MCF 10A (cell line): ENCODE results near the gene RGMA. TPM values are rescaled to one million over a fixed set of nuclear protein-coding genes. Genes with fewer than 3 reads are reported as not detected.

ENCODE experiments used
- BruUV-seq: library from RNA; stranded (reverse); fragments of 400-500 nt; replicated peaks from 2 replicates; lab custom pipeline; 2021; lab: Mats Ljungman, UMichigan
- CTCF ChIA-PET: fragments of 300-600 bp; sonication (Branson Sonifier 250); formaldehyde crosslinking; extraction: SDS; loops from one replicate; lab custom pipeline; 2021; ENCODE audit warnings: antibody characterized with exemption, inconsistent platforms; lab: Yijun Ruan, JAX
- POLR2A ChIA-PET: fragments of 300-600, 350-650 bp; sonication (Branson Sonifier 250); formaldehyde crosslinking; extraction: SDS; loops from one replicate; lab custom pipeline; 2020; ENCODE audit warnings: antibody characterized with exemption, inconsistent platforms; lab: Yijun Ruan, JAX
- DNase-seq: peaks from one replicate; pipeline ENCODE4 v3.0.0-alpha.2; 2018; ENCODE audit not compliant: unreplicated experiment
- H3K27ac Mint-ChIP-seq: one replicate; pipeline ENCODE4 v1.8.0; 2022; ENCODE audit warnings: mild to moderate bottlenecking, low read depth, mixed read lengths; ENCODE audit not compliant: unreplicated experiment
- H3K27me3 Mint-ChIP-seq: one replicate; pipeline ENCODE4 v1.8.0; 2022; ENCODE audit warnings: mixed read lengths; ENCODE audit not compliant: insufficient read depth, unreplicated experiment
- H3K36me3 Mint-ChIP-seq: one replicate; pipeline ENCODE4 v1.8.0; 2022; ENCODE audit warnings: mild to moderate bottlenecking, moderate library complexity, mixed read lengths; ENCODE audit not compliant: insufficient read depth, unreplicated experiment
- H3K4me1 Mint-ChIP-seq: one replicate; pipeline ENCODE4 v1.8.0; 2022; ENCODE audit warnings: mixed read lengths; ENCODE audit not compliant: insufficient read depth, unreplicated experiment
- H3K4me3 Mint-ChIP-seq: one replicate; pipeline ENCODE4 v1.8.0; 2022; ENCODE audit warnings: mild to moderate bottlenecking, moderate library complexity, mixed read lengths; ENCODE audit not compliant: unreplicated experiment
- H3K9me3 Mint-ChIP-seq: one replicate; pipeline ENCODE4 v1.8.0; 2022; ENCODE audit warnings: mixed read lengths; ENCODE audit not compliant: unreplicated experiment
- intact Hi-C: fragments of 100-400 bp; cut with micrococcal nuclease; formaldehyde crosslinking; loops from 2 replicates; pipeline ENCODE4 v1.14.1; 2022
- total RNA-seq: library from RNA; stranded (reverse); gene quantifications from 2 replicates; pipeline ENCODE4 v1.2.3, GENCODE V29; 2022
- TF ChIP-seq, protein P1 (sequence below): fragments of 200-600 bp; IDR thresholded peaks from one replicate; pipeline ENCODE4 v1.8.0; 2022; ENCODE audit warnings: antibody characterized with exemption, mild to moderate bottlenecking; ENCODE audit not compliant: unreplicated experiment

The RGMA gene
- total RNA-seq, 1 experiment from 2014 or later, result 0.51 TPM

DNA sequence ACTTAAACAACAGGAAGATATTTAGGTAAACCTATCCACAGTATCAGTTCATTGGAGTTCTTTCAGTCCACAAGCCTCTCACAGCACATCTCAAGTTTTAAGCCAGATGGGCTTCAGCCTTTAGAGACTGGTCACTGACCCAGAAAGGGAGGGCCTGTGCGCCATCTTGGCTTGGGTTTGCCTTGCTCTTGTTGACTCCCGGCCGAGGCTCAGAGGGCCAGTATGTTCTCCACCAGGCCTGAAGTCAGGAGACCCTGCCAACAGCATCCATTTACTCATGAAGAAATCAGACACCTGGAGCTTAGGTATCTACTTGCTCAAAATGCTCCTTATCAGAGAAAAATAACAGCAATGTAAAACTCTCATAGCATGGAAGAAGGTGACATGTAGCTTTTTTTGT is 6.2 kb downstream of the RGMA start:
- BruUV-seq, result no TSS peak
- Mint-ChIP-seq H3K9me3 (no peaks in the 10 kb centered on the region), H3K27me3 (peaks cover 37% of the 10 kb centered on the region), H3K36me3 (no peaks in the 10 kb centered on the region), H3K4me1 (no peaks in the 10 kb centered on the region), H3K27ac (no peak overlapping the region), H3K4me3 (no peak overlapping the region)
- no peak for DNase-seq
- intact Hi-C loops, result no loop called here
- ChIA-PET POLR2A (no interaction called here), CTCF (interaction anchor here (0.6 to 1.8 kb wide), 3 partner anchors 47 to 1034 kb away, joined by 3 to 6 read pairs (median 3); no protein-coding TSS in a partner anchor)
- TF ChIP-seq, protein P1, sequence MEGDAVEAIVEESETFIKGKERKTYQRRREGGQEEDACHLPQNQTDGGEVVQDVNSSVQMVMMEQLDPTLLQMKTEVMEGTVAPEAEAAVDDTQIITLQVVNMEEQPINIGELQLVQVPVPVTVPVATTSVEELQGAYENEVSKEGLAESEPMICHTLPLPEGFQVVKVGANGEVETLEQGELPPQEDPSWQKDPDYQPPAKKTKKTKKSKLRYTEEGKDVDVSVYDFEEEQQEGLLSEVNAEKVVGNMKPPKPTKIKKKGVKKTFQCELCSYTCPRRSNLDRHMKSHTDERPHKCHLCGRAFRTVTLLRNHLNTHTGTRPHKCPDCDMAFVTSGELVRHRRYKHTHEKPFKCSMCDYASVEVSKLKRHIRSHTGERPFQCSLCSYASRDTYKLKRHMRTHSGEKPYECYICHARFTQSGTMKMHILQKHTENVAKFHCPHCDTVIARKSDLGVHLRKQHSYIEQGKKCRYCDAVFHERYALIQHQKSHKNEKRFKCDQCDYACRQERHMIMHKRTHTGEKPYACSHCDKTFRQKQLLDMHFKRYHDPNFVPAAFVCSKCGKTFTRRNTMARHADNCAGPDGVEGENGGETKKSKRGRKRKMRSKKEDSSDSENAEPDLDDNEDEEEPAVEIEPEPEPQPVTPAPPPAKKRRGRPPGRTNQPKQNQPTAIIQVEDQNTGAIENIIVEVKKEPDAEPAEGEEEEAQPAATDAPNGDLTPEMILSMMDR, result no peak

- H3K27me3 Mint-ChIP-seq, result peaks cover 23% of the 10 kb centered on the region
- intact Hi-C loops, result no loop called here
- CTCF ChIA-PET, result interaction anchor here (1.2 to 1.8 kb wide), 3 partner anchors 46 to 51 kb away, joined by 3 to 7 read pairs (median 6); no protein-coding TSS in a partner anchor
Observed at GRCh38 chr15:93081399-93081798, 7.6 kb downstream of the RGMA start.

DNA sequence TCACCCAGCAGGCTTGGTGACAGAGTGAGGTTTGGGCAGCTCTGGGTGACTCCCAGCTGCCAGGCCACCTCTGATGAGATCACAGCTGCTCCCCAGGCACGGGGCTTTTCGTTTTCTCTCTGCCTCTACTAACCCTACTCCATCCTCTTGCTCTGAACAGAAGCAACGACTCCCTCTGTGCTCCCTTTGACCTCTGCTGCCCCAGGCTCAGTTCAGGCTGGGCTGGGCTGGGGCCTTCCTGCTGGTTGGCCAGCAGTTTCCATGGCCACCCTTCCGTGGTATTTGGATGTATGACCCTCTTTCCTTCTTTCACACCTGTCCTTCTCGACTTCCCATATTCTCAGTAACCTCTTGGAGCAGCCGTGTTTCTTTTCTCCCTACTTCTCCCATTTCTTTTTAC is 8.6 kb downstream of the RGMA start:
- intact Hi-C loops, result no loop called here
- Mint-ChIP-seq H3K27me3 (peaks cover 14% of the 10 kb centered on the region), H3K4me3 (no peak overlapping the region), H3K27ac (no peak overlapping the region), H3K4me1 (peaks cover 6% of the 10 kb centered on the region), H3K9me3 (no peaks in the 10 kb centered on the region), H3K36me3 (peaks cover 4% of the 10 kb centered on the region)
- DNase-seq, result no peak
- TF ChIP-seq, protein P1, result no peak
- no TSS peak for BruUV-seq
- POLR2A ChIA-PET, result no interaction called here
- CTCF ChIA-PET, result interaction anchor here (0.5 to 1.7 kb wide), 3 partner anchors 49 to 297 kb away, joined by 3 to 7 read pairs (median 3); no protein-coding TSS in a partner anchor

More at GRCh38 chr15:93081399-93081798, 7.6 kb downstream of the RGMA start:
- H3K4me1 Mint-ChIP-seq, result peaks cover 2% of the 10 kb centered on the region
- no peak for DNase-seq
- no TSS peak for BruUV-seq
- no peak overlapping the region for H3K27ac Mint-ChIP-seq
- POLR2A ChIA-PET, result interaction anchor here (0.6 kb wide), 1 partner anchor 167 kb away, joined by 5 read pairs; no protein-coding TSS in a partner anchor
- TF ChIP-seq, protein P1, result no peak
- H3K4me3 Mint-ChIP-seq, result no peak overlapping the region
- no peaks in the 10 kb centered on the region for H3K9me3 Mint-ChIP-seq
- no peaks in the 10 kb centered on the region for H3K36me3 Mint-ChIP-seq

GRCh38 chr15:93076875-93077274 is 12.1 kb downstream of the RGMA start:
- H3K9me3 Mint-ChIP-seq, result no peaks in the 10 kb centered on the region
- intact Hi-C loops, result no loop called here
- H3K36me3 Mint-ChIP-seq, result peaks cover 4% of the 10 kb centered on the region
- DNase-seq, result no peak
- no peak overlapping the region for H3K27ac Mint-ChIP-seq
- BruUV-seq, result no TSS peak
- TF ChIP-seq, protein P1, result no peak
- ChIA-PET POLR2A (no interaction called here), CTCF (interaction anchor here (0.6 to 4.5 kb wide), 7 partner anchors 11 to 1043 kb away, joined by 3 to 34 read pairs (median 4); no protein-coding TSS in a partner anchor)
- no peak overlapping the region for H3K4me3 Mint-ChIP-seq
- H3K27me3 Mint-ChIP-seq, result peaks cover 14% of the 10 kb centered on the region
- peaks cover 6% of the 10 kb centered on the region for H3K4me1 Mint-ChIP-seq
